NK-92 (cell line): ENCODE data around the gene BAX.

Experiments used
- DNase-seq: peaks from one replicate; lab custom pipeline; 2025; ENCODE audit not compliant: unreplicated experiment; lab: John Stamatoyannopoulos, UW

Gene BAX

GRCh38 chr19:48961673-48962028, 7.0 kb downstream of the BAX start:
- DNase-seq: no peak

- DNase-seq: no peak
These were observed 7.6 kb downstream of the BAX start for GRCh38 chr19:48962029-48962848.

DNA sequence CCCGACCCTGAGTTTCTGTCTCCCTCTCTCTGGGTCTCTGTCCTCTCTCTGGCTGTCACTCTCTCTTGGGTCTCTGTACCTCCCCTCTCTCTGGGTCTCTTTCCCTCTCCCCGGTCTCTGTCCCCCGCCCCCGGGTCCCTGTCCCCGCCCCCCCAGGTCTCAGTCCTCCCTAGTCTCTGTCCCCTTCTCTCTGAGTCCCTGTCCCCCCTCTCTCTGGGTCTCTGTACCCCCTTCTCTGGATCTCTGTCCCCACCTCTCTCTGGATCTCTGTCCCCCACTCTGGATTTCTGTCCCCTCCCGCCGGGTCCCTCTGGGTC, 8.1 kb downstream of the BAX start:
- DNase-seq: no peak

- DNase-seq: no peak
These were observed 8.9 kb downstream of the BAX start for GRCh38 chr19:48963371-48964204.

GRCh38 chr19:48964205-48965039, 9.7 kb downstream of the BAX start:
- DNase-seq: no peak

GRCh38 chr19:48965040-48965805, 10.5 kb downstream of the BAX start, which contains the start of gene FTL:
Gene FTL, plus strand, starts transcription at chr19:48965309. Its CDS starts 199 bp downstream, at chr19:48965508.
- DNase-seq: no peak

- DNase-seq: peak; percentile 53
These were observed 11.3 kb downstream of the BAX start for GRCh38 chr19:48965806-48966540.

DNA sequence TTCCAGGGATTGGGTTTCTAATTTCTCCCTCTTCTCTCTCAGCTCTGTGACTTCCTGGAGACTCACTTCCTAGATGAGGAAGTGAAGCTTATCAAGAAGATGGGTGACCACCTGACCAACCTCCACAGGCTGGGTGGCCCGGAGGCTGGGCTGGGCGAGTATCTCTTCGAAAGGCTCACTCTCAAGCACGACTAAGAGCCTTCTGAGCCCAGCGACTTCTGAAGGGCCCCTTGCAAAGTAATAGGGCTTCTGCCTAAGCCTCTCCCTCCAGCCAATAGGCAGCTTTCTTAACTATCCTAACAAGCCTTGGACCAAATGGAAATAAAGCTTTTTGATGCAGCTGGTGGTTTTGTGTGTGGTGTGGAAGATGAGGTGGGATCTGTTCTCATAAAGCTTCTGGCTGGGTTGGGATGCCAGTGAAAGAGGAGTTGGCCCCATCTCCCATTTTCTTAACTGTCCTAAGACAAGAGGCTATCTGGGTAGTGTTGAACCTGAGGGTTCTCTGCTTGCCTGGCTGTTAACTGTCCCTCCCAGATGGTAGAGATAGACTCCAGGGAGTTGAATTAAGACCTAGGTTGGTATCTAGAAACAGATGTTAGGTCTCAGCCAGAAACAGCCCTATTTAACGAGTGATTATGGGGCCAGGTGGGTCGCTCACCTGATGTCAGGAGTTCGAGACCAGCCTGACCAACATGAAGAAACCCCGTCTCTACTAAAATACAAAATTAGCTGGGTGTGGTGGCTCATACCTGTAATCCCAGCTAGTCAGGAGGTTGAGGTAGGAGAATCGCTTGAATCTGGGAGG, 12.1 kb downstream of the BAX start:
- no peak for DNase-seq

DNA sequence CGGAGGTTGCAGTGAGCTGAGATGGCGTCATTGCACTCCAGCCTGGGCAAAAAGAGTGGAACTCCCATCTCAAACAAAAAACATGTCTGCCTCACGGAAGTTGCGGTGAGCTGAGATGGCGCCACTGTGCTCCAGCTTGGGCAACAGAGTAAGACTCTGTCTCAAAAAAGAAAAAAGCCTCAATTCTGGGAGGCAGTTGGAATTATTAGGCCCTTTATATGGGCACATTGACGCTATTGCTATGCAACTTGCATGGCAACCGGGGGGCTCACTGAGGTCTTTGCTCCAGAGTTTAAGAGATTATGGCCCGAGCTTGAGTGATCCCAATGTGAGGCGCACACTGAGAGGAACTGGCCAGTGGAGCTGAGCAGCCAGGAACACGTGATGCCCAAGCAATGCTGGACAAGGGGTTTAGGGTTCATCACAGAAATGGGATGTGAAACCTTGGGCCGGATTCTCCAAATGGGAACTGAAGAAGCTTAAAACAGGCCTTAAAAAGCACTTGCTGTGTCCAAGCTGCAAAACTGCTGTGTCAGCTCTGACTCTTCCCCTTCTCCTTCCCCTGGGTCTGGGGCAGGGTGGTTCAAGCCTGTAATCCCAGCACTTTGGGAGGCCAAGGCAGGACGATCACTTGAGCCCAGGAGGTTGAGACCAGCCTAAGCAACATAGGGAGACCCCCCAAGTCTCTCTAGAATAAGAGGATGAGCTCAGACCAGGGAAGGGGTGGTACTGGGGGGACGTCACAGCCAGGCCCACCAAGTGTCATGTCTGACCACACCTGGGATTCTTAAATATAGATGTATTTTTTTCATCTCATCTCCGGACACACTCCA, 12.9 kb downstream of the BAX start:
- DNase-seq: no peak

GRCh38 chr19:48968179-48968661, 13.5 kb downstream of the BAX start:
- DNase-seq: no peak

DNA sequence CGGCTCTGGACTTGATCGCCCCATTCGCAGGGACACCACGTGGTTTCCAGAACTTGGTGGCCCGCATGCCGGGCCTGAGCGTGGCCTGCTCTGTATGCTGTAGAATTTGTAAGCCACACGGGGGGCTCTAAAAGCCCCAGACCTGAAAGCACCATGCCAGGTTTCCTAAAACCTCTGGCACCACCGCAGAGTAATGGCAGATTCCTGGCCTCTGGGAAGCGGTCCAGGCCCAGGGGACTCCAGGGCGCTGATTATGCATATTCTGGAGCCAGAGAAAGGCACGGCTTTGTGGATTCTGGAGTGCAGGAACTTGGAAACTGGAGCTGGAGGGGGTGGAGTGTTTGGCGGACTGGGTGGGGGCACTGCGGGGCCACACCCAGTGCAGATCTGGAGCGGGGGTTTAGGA, 14.1 kb downstream of the BAX start:
- DNase-seq: no peak

DNA sequence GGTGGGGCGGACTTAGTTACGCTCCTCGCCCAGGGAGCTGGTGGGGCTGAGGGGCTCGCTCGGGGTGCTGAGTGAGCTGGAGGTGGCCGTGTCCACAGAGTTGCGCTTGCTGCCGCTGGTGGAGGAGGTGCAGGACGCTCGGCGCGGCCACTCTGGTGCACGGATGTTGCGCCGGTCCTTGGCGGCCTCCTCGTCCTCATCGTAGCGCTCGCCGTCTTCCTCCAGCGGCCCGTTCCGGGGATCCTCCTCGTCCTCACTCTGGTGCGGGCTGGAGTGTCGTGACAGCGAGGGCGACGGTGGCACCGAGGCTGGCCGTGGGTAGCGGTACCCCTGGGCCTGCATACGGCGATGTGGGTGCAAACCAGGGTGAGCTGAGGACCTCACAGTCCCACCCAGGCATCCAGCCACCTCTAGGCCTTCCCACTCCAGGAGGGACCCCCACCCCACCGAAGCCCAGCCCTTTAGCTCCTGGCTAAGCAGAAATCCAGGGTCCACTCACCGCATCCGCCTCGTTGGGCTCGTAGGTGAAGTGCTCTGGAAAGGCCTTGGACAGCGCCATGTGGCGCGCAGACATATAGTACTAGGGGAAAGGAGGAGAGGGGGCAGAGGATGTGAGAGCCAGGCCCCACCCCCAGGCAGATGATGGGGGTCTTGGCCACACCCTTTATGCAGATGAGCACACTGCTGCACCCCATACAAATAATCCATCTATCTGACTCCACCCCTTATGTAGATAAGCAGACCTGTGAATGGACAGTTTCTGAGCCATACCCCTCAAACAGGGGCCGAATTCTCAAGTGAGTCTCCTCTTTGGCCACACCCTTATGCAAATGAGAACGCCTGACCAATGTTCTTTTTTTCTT, 14.8 kb downstream of the BAX start:
- no peak for DNase-seq

DNA sequence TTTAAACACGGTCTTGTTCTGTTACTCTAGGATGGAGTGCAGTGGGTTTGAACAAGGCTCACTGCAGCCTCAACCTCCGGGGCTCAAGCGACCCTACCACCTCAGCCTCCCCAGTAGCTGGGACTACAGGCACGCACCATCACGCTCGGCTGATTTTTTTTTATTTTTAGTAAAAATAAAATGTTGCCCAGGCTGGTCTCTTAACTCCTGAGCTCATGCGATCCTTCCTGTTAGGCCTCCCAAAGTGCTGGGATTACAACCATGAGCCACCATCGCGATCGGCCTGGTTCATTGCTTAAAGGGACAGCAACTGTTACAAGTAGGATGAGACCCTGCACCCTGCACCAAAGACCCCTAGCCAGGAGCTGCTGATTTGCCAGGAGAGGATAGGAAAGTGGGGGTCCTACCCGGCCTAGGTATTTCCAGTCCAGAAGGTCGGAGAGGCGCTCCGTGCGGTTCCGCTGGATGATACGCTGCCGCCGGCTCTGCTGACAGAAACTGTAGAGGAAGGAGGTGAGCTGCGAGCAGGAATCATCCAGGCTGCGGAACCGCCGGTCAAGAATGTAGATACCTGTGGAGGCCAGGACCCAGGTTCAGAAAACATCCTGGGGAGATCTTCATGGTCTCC, 15.6 kb downstream of the BAX start:
- no peak for DNase-seq

GRCh38 chr19:48970923-48971395, 16.3 kb downstream of the BAX start:
- no peak for DNase-seq

- DNase-seq: no peak
These were observed 21.5 kb downstream of the BAX start for GRCh38 chr19:48975947-48976847.

- no peak for DNase-seq
These were observed 22.4 kb downstream of the BAX start for GRCh38 chr19:48977061-48977460.
